ENCODE results near the gene STK17B.
"Not testable (repeated sequence)": the region's sequence is repeated elsewhere in the genome, so short reads cannot be mapped to it uniquely, and the experiment has no call there.

STK17B gene

DNA sequence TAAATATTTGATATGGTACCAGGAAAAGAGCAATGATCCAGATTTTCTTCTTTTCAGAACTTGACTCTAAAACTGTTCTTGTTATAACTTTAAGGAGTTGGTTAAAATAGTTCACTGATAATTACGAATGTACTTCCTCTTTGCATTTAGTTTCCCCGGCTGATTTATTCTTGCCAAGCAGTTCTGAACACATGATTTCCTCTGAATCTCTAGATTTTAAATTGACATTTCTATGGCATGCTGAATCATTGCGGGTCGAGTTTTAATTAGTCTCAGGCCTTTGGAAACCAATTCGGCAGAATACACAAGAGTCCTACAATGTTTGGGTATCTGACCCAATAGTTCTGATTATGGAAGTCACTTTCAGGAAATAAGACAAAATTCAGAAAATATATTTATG, 65.4 kb downstream of the STK17B start:
- no peak for DNase-seq

DNA sequence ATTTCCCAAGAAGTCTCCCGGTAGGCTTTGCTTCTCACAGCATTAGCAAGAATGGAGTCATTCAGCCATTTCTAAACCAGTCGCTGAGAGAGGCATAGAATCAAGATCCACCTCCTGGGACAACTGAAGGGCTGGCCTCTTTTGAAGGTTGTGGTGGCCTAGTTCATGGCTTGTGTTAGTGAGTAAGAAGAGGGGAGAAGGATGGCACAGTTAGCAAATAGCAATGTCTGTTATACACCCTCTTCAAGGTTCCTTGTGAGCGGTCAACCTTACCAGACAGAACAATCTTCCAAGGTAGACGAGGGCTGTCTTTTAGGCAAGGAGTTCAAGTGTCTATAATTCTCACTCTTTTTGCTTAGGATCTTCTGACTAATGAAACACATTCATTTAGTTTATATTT, 67.3 kb downstream of the STK17B start:
- DNase-seq = no peak

GRCh38 chr2:196103626-196104025, 67.8 kb downstream of the STK17B start:
- no peak for DNase-seq

DNA sequence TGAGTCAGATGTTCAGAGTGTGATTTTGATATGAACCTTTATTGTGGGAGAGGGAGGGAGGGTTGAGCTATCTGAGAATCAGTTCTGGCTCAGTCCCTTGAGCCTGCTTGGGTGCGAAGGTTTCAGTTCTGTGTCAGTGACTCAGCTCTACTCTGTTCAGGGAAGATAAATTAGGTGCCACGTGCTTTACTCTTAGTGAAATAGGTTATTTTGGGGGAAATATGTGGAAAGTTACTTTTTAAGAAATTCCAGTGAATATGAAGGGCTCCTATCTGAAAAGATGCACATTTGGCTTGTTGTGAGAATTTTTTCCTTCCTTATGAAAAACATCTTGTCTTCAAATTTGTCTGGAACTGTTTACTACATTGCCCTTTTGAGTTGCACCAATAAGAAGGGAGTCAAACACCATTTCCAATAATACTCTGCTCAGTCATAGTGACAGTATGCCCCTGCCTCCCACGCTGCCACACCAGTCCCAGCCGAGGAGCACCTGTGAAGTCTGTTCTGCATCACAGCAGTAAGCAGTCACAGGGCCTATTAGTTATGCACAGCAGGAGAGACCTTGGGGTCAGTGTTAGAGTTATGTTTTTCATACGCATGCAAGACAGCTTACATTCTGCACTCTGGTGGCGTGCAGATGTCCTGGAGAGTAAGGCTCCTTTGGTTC, 69.9 kb downstream of the STK17B start:
- DNase-seq = no peak

DNA sequence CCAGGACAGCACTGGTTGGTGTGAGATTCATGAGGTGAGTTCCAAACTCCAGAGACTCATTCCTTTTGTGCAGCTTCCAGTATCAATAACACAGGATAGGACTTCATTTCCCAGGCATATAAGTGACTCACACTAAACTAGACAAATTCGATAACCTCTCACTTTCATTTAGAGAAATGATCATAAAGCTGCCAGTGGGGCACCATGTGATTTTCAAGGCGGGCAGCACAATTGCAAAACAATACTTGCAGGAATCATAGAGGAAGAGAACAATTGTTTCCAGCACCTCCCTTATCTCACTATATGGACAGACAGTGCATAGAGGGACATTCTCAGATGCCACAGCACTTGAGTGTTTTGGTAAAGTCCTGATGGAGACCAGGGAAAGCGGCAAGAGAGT, 71.5 kb downstream of the STK17B start:
- DNase-seq = no peak

DNA sequence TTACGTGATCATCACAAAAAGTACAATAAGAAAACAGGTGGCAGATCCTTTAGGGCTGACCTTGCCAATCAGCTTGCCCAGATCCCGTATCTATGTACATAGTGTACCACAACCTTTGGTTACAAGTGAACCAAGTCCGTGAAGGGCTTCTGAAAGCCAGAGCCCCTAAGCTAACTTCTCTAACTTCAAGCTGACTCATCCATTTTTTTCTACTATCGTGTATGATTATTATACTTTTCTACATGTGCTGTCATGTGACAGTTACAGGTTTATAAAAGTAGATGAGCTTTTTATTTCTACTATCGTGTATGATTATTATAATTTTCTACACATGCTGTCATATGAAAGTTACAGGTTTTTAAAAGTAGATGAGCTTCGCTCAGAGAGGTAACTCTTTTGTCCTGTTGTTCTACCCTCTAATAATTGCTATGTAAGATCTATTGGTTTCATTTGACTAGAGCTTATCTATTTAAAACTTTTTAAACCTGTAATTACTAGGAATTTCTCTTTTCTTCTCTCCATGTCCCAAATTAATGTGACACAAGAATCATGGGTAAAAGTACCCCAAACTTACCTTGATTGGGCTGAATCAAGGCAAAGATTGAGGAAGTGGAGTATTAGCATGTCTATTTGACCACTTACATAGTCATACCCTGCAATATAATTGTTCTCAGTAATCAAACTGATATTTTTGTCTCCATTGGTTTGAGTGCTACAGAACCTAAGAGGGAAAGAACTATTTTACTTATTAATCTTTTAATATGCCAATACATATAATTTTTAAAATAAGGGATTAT, 73.3 kb downstream of the STK17B start:
- no peak for DNase-seq

DNA sequence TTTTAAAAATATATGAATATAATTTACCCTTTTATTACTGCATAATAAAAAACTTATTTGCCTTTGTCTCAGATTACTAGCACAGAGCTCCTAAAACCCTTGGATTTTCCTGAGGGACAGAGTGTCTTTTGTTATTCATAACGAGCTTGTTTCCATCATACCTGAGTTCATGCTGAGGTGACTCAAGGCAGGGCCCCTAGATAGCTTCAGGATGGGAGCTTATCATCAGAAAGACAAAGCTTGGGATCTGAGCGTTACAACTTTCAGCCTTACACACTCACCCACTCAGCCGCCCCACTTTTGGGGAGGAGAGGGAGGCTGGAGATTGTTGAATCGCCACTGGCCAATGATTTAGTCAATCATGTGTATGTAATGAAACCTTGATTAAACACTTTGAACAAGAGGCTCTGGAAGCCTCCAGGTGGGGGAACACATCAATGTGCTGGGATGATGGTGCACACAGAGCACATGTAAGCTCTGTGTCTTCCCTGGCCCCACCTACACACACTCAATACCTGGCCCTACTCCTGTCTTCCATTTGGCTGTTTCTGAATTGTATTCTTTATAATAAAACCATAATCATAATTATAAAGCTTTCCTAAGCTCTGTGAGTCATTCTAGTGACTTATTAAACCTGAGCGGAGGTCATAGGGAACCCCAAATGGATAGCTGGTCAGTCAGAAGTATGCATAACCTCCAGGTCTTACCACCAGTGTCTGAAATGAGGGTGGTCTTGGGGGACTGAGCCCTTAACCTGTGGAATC, 74.2 kb downstream of the STK17B start:
- DNase-seq = no peak

DNA sequence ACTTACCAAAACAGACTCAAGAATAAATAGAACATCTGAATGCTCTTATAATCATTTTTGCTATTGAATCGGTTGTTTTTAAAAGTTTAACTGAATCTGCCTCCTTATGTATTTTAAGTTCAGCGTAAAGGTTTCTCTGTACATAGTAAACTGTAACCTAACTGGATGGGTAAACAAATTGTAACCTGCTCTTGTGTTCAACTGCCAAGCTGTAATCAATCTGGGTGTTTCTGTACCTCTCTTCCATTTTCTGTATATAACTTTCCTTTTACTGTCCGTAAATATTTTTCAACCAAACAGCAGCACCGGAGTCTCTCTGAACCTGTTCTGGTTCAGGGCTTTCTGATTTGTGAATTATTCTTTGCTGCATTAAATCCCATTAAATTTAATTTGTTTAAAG, 75.1 kb downstream of the STK17B start:
- DNase-seq = no peak

DNA sequence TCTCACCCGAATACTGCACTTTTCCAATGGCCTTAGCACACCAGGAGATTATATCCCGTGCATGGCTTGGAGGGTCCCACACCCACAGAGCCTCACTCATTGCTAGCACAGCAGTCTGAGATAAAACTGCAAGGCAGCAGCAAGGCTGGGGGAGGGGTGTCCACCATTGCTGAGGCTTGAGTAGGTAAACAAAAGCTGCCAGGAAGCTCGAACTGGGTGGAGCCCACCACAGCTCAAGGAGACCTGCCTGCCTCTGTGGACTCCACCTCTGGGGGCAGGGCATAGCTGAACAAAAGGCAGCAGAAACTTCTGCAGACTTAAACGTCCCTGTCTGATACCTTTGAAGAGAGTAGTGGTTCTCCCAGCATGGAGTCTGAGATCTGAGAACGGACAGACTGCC, 81.9 kb downstream of the STK17B start:
- not testable (repeated sequence) for DNase-seq

- DNase-seq = peak; percentile 33 to 45
Observed at GRCh38 chr2:196088203-196088602, 83.2 kb downstream of the STK17B start.

DNA sequence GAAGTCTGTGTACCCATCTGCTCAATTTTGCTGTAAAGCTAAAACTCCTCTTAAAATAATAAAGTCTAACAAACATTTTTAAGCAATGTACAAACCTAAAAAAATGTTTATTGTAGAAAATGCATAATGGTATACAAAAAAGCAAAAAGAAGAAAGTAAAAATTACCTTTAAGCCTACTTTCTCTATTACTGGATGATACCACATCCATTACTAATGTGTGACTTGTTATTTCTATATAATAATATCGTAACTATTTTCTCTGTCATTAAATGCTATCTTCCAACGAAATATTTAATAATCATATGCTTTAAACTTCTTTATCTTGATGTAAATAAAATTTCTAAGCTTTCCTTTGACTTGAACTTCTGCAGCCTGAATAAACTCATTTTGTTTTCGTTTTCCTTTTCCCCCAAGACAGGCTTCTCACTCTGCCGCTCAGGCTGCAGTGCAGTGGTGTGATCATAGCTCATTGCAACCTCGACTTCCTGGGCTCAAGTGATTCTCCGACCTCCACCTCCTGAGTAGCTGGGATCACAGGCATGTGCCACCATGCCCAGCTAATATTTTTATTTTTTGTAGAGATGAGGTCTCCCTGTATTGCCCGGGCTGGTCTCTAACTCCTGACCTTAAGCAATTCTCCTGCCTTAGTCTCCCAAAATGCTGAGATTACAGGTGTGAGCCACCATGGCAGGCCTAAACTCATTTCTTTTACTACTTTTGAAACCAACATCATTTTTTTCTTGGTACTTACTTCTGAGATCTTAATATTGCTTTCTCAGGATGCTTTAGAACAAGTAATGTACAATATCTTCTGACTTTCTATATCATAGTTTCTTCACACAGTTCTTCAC, 84.6 kb downstream of the STK17B start:
- no peak for DNase-seq

- DNase-seq = no peak
Observed at GRCh38 chr2:196083601-196084000, 87.8 kb downstream of the STK17B start.
